Stomach (tissue), 9 donors: Measurements from ENCODE around the gene DRAP1. TPM values are rescaled to one million over a fixed set of nuclear protein-coding genes. Genes with fewer than 3 reads are reported as not detected.

Experiments used
- DNase-seq, 2 donors: peaks; one replicate each; pipeline versions ENCODE4 v3.0.0 to v3.0.0-alpha.2; 2013 to 2019
- H3K27ac ChIP-seq, 5 donors: fragments of 200-600 bp in 4 of 5; sonication (generic) in 4 of 5; one replicate each; pipeline ENCODE4 v1.5.1; 2013 to 2019; ENCODE audit warnings: mild to moderate bottlenecking in 1 of 5, moderate library complexity in 1 of 5
- H3K27me3 ChIP-seq, 3 donors: fragments of 200-600 bp; sonication (generic); one replicate each; pipeline ENCODE4 v1.5.1; 2017 to 2019; ENCODE audit warnings: mixed run types in 1 of 3
- H3K36me3 ChIP-seq, 4 donors: fragments of 200-600 bp; sonication (generic); 1 replicate in 3 of 4; 2 replicates in 1 of 4; pipeline ENCODE4 v1.5.1; 2016 to 2019
- H3K4me1 ChIP-seq, 4 donors: fragments of 200-600 bp; sonication (generic); one replicate each; pipeline ENCODE4 v1.5.1; 2016 to 2019
- H3K4me3 ChIP-seq, 4 donors: fragments of 200-600 bp; sonication (generic) in 3 of 4; one replicate each; pipeline ENCODE4 v1.5.1; 2016 to 2019; ENCODE audit warnings: mild to moderate bottlenecking in 1 of 4
- H3K9me3 ChIP-seq, 4 donors: fragments of 200-600 bp; sonication (generic); one replicate each; pipeline ENCODE4 v1.5.1; 2016 to 2019
- EP300 ChIP-seq: sonication (generic); formaldehyde crosslinking; IDR thresholded peaks from one replicate; pipeline ENCODE4 v1.6.1; 2017; ENCODE audit warnings: antibody characterized with exemption
- POLR2A ChIP-seq, 4 donors: fragments of 450-650 bp; IDR thresholded peaks; one replicate each; pipeline ENCODE4 v1.6.1; 2016; ENCODE audit warnings: antibody characterized with exemption in 4 of 4, control low read depth in 2 of 4, mild to moderate bottlenecking in 1 of 4, moderate library complexity in 1 of 4
- POLR2AphosphoS5 ChIP-seq, 3 donors: sonication (generic); formaldehyde crosslinking; IDR thresholded peaks; one replicate each; pipeline ENCODE4 v1.6.1; 2016; ENCODE audit warnings: antibody characterized with exemption in 3 of 3
- WGBS, 5 donors: extraction: QIAGEN DNeasy Blood & Tissue Kit in 3 of 5; methylation state at CpG; one replicate each; pipeline versions ENCODE4 v1.1.5 to v1.1.7; 2013 to 2018; 5-methylcytosine and 5-hydroxymethylcytosine counted together
- intact Hi-C: fragments of 100-400 bp; cut with DNase I; formaldehyde crosslinking; loops from one replicate; pipeline ENCODE4 v1.15.1; 2023; ENCODE audit warnings: low total_unique reads
- polyA plus RNA-seq, 3 donors: library from polyadenylated mRNA; stranded (reverse); fragments of 200-250 nt; gene quantifications; one replicate each; pipeline ENCODE4 v1.2.3, GENCODE V29; 2013
- total RNA-seq, 5 donors: library from RNA; depleted of rRNA; stranded (reverse); fragments of >200 nt; gene quantifications; one replicate each; pipeline versions ENCODE4 v1.1.0 to v1.2.3, GENCODE V29; 2014 to 2016
- TF ChIP-seq, protein P1 (sequence below), 7 experiments: fragments of 450-650 bp in 4 of 7; fragments of 200-600 bp in 3 of 7; sonication (generic) in 3 of 7; IDR thresholded peaks; one replicate each; pipeline ENCODE4 v1.5.1; 2016 to 2019; ENCODE audit warnings: antibody characterized with exemption in 7 of 7, control low read depth in 2 of 7, mild to moderate bottlenecking in 1 of 7
- donor health status: healthy with polysubstance abuse.
- donor health status: Bipolar disorder and iron deficiency.
- donor health status: healthy.

The DRAP1 gene
- total and polyA plus RNA-seq, 8 donors: 13.3 to 133 (median 64.0) TPM

DNA sequence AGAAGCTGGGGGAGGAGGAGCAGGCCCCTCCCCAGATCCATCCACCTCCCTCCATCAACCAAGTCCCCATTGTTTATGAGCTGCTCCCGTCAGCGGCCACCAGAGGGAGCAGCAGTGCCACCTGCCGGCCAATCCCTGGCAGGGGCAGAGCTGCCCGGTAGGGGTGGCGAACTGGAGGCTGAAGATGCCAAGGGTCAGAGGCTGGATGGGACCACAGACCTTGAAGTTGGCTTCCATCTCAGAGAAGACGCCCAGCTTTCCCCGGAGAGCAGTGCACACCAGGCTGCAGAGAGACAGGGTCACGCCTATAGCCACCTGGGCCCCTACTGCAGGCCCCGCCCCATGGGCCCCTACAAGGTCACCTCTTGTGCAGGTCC is 34.5 kb upstream of the DRAP1 start:
- Histone ChIP-seq H3K27ac (peak overlapping the region in 4 of 5 donors; percentile 10 to 51 (median 26)), H3K4me3 (no peak overlapping the region), H3K27me3 (no peaks in the 10 kb centered on the region), H3K4me1 (peaks cover 32 to 52% (median 47%) of the 10 kb centered on the region in 4 donors), H3K9me3 (no peaks in the 10 kb centered on the region), H3K36me3 (peaks cover 20 to 54% (median 45%) of the 10 kb centered on the region in 4 donors)
- WGBS, 5 donors: 18 to 21% (median 19%) methylated on average over 8 to 9 of the region's 9 CpGs; no CpG with 5 or more reads in 1 of the 5 donors
- peak; percentile 83 to 91 for DNase-seq
- TF ChIP-seq, protein P1, sequence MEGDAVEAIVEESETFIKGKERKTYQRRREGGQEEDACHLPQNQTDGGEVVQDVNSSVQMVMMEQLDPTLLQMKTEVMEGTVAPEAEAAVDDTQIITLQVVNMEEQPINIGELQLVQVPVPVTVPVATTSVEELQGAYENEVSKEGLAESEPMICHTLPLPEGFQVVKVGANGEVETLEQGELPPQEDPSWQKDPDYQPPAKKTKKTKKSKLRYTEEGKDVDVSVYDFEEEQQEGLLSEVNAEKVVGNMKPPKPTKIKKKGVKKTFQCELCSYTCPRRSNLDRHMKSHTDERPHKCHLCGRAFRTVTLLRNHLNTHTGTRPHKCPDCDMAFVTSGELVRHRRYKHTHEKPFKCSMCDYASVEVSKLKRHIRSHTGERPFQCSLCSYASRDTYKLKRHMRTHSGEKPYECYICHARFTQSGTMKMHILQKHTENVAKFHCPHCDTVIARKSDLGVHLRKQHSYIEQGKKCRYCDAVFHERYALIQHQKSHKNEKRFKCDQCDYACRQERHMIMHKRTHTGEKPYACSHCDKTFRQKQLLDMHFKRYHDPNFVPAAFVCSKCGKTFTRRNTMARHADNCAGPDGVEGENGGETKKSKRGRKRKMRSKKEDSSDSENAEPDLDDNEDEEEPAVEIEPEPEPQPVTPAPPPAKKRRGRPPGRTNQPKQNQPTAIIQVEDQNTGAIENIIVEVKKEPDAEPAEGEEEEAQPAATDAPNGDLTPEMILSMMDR (IDR thresholded peaks at IDR 0.05): peak in 5 of 7 experiments; percentile 96 to 99 (median 97)
- TF ChIP-seq POLR2AphosphoS5 (IDR thresholded peaks at IDR 0.05) (peak; percentile 28 to 87 (median 44)), EP300 (no peak)
- intact Hi-C loops: loop anchor here (5.0 kb wide), 1 partner anchor 78 kb away; the partner anchor contains the start of gene SART1

DNA sequence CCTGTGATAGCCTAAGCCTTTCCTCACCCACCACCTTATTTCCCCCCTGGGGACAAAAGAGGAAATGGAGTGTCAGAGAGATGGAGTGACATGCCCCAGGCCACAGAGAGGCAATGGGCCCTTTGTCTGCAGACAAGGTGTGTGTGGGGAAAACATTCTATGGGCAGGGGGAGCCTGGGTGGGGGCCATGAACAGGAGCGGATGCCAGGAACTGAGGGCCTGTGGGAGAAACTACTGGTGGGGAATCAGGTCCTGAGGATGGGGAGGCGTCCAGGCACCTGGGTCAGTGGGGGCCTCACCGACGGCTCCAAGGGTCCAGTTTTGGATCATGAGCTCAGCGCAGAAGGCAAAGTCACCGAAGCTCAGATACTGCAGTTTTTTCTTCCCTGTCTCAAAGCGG is 34.0 kb upstream of the DRAP1 start:
- no peaks in the 10 kb centered on the region for H3K27me3 ChIP-seq
- H3K4me3 ChIP-seq: no peak overlapping the region
- peaks cover 20 to 54% (median 45%) of the 10 kb centered on the region in 4 donors for H3K36me3 ChIP-seq
- H3K27ac ChIP-seq: peak overlapping the region in 2 of 5 donors; percentile 10 to 17
- WGBS, 5 donors: 89 to 95% (median 93%) methylated on average over 7 of the region's 7 CpGs
- no peaks in the 10 kb centered on the region for H3K9me3 ChIP-seq
- intact Hi-C loops: no loop called here
- TF ChIP-seq, protein P1 (IDR thresholded peaks at IDR 0.05): no peak
- TF ChIP-seq POLR2AphosphoS5 (IDR thresholded peaks at IDR 0.05) (no peak), EP300 (no peak), POLR2A (IDR thresholded peaks at IDR 0.05) (no peak)
- peaks cover 37 to 58% (median 52%) of the 10 kb centered on the region in 4 donors for H3K4me1 ChIP-seq
- DNase-seq: no peak

DNA sequence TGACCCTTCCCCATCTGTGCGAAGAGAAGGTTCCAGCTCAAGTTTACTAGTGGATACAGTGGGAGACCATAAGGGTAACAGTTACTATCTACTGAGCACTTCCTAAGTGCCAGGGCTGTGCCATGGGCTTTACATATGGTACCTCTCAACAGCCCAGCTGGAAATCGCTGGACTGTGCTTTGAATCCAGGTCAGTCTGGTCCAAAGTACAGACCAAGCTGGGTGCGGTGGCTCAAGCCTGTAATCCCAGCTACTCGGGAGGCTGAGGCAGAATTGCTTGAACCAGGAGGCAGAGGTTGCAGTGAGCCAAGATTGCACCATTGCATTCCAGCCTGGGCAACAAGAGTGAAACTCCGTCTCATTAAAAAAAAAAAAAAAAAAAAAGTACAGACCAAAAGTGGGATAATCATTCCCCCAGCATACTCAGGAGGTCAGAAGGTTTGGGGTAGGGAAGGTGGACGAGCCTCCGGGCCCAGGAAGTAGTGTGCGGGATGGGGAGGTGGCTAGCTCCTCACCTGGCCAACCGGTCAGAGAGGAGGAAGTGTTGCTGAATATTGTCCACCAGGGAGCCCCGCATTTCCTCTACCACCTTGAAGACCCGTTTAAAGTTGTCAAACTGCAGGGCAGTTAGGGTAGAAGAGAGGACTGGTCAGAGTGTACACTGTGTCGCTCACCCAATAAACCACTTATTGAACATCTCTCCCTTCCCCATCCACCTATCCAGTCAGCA is 33.3 kb upstream of the DRAP1 start:
- H3K27ac ChIP-seq: peak overlapping the region in 3 of 5 donors; percentile 27 to 98 (median 94)
- intact Hi-C loops: no loop called here
- H3K27me3 ChIP-seq: no peaks in the 10 kb centered on the region
- H3K4me1 ChIP-seq: peaks cover 41 to 61% (median 56%) of the 10 kb centered on the region in 4 donors
- 79 to 90% (median 87%) methylated on average over 11 to 12 of the region's 12 CpGs for WGBS, 5 donors
- no peaks in the 10 kb centered on the region for H3K9me3 ChIP-seq
- no peak for DNase-seq
- TF ChIP-seq EP300 (no peak), POLR2AphosphoS5 (IDR thresholded peaks at IDR 0.05) (no peak), POLR2A (IDR thresholded peaks at IDR 0.05) (no peak)
- TF ChIP-seq, protein P1 (IDR thresholded peaks at IDR 0.05): no peak
- no peak overlapping the region for H3K4me3 ChIP-seq
- H3K36me3 ChIP-seq: peaks cover 20 to 54% (median 45%) of the 10 kb centered on the region in 4 donors

DNA sequence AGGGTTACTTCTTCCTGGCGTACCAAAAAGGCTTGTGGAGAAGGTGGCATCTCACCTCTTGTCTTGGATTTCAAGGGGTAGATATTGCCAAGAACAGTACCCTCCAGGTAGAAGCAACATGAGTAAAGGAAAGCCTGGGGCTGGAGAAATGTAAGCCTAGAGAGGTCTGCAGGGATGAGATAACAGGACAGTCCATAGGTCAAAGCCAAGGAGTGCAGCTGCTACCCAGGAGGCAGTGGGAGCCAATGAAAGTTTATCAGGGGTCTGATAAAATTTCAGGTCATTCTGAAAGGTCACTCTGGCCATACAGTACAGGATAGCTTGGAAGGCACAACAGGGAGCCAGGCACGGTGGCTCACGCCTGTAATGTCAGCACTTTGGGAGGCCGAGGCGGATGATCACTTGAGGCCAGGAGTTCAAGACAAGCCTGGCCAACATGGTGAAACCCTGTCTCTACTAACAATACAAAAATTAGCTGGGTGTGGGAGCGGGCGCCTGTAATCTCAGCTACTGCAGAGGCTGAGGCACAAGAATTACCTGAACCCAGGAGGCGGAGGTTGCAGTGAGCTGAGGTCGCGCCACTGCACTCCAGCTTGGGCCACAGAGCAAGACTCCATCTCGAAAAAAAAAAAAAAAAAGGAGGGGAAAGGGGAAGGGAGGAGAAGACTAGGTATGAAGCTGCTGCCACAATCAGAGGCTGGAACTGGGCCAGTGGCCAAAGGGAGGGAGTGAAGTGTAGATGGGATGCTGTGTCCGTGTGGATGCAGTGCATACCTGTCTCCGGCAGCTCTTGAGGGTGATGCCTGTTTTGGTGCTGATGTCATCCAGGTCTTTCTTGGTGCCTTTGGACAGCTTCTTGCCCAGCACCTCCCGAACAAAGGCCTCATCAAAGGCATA is 32.2 kb upstream of the DRAP1 start:
- Histone ChIP-seq H3K36me3 (peaks cover 20 to 45% (median 42%) of the 10 kb centered on the region in 4 donors), H3K9me3 (no peaks in the 10 kb centered on the region), H3K4me3 (peak overlapping the region; percentile 60 to 83 (median 80)), H3K4me1 (peaks cover 52 to 72% (median 67%) of the 10 kb centered on the region in 4 donors), H3K27ac (peak overlapping the region in 4 of 5 donors; percentile 94 to 98 (median 96)), H3K27me3 (no peaks in the 10 kb centered on the region)
- no peak for DNase-seq
- TF ChIP-seq, protein P1 (IDR thresholded peaks at IDR 0.05): no peak
- TF ChIP-seq POLR2AphosphoS5 (IDR thresholded peaks at IDR 0.05) (no peak), POLR2A (IDR thresholded peaks at IDR 0.05) (no peak)
- 69 to 82% (median 76%) methylated on average over 14 of the region's 14 CpGs for WGBS, 5 donors
- intact Hi-C loops: no loop called here
